ENCODE results near the gene TIRAP.

DNA sequence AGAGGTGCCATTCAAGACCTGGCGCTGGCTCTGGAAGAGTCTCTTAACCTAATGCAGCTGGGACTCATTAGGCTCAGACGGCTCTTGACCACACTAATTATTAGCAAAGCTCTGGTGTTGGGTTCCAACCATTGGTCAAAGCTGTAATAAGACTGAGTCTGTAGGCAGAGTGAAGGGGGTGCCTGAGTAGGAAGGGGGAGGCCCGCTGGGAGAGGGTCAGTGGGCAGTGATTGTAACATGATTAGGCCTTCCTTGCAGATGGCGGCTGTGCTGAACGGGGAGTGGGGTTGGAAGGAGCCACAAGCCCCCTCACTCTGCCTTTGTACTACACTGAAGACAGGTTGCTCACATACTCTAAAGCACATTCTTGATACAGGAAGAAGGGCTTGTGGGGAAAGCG is 19.4 kb upstream of the TIRAP start:
- TF ChIP-seq, protein P1, sequence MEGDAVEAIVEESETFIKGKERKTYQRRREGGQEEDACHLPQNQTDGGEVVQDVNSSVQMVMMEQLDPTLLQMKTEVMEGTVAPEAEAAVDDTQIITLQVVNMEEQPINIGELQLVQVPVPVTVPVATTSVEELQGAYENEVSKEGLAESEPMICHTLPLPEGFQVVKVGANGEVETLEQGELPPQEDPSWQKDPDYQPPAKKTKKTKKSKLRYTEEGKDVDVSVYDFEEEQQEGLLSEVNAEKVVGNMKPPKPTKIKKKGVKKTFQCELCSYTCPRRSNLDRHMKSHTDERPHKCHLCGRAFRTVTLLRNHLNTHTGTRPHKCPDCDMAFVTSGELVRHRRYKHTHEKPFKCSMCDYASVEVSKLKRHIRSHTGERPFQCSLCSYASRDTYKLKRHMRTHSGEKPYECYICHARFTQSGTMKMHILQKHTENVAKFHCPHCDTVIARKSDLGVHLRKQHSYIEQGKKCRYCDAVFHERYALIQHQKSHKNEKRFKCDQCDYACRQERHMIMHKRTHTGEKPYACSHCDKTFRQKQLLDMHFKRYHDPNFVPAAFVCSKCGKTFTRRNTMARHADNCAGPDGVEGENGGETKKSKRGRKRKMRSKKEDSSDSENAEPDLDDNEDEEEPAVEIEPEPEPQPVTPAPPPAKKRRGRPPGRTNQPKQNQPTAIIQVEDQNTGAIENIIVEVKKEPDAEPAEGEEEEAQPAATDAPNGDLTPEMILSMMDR (IDR thresholded peaks at IDR 0.05): no peak
- no peak for TF ChIP-seq POLR2AphosphoS5 (IDR thresholded peaks at IDR 0.05)
